ENCODE data around the gene ASMTL.

- TF ChIP-seq CTCF (IDR thresholded peaks at IDR 0.05) (no peak), EZH2 (IDR thresholded peaks at IDR 0.05) (no peak)
Measured at GRCh38 chrX:1491851-1492349, 39.2 kb upstream of the ASMTL start.
